Measurements from ENCODE around the gene ADAMTS10.

The ADAMTS10 gene

GRCh38 chr19:8552810-8553209 is 57.7 kb downstream of the ADAMTS10 start:
- DNase-seq = no peak

- no peak for DNase-seq
These were observed 60.4 kb downstream of the ADAMTS10 start for GRCh38 chr19:8550070-8550469.

- DNase-seq = no peak
These were observed 64.8 kb downstream of the ADAMTS10 start for GRCh38 chr19:8545743-8546142.

GRCh38 chr19:8544168-8544567 is 66.3 kb downstream of the ADAMTS10 start:
- DNase-seq = no peak

DNA sequence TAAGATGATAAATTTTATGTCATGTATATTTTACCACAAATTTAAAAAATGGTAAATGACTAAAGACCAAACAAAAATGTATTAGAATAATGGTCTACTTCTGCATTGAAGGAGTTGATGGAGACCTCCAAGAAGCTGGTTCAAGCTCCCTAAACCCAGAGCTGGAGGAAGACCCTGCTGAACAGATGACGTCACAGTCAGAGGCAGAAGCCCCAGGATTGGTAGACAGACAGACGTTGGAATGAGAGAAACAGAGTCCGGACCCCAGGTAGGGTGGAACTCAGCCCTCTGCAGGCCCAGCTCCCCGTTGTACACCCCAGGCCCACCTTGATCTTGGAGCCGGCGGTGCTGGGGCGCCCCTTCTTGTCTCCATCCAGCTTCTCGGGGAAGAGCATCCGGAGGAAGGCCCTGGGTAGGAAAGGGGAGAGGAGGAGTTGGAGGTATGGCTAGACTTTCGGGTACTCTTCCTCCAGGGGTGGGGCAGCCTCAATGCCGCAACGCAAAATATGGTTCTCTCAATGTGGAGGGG is 70.8 kb downstream of the ADAMTS10 start:
- no peak for DNase-seq

DNA sequence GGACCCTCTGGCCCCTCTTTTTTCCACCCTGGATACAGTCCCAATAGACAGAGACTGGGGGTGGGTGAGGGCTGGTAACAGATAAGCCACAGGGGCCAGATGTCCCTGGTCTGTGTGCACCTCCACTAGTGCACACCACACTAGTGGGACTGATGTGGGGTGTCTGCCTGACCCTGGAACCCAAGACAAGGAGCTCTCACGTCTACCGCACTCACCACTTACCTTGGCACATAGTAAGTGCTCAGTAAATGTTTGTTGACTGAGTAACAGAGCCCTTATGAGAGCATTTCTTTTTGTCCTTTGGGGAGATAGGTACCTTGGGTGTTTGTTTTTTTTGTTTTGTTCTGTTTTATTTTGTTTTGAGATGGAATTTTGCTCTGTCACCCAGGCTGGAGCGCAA is 73.4 kb downstream of the ADAMTS10 start:
- no peak for DNase-seq

DNA sequence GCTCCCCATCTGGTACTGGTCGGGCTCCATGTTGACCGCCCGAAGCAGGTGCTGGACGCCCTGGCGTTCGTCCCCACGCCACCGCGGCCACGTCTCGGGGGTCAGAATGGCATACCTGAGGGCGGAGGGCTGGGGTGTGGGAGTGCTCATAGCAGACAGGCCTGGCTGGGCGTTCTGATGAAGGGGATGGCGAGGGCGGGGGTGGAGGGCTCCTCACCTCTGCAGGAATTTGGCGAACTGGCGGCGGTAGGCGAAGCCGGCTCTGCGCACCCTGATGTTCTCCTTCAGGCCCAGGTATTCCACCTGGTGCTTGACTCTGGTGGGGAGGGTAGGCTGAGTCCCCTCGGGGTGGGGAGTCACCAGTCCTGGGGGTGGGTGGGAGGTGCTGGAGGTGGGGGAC is 74.2 kb downstream of the ADAMTS10 start:
- no peak for DNase-seq

- DNase-seq = no peak
These were observed 78.3 kb downstream of the ADAMTS10 start for GRCh38 chr19:8532225-8532624.

DNA sequence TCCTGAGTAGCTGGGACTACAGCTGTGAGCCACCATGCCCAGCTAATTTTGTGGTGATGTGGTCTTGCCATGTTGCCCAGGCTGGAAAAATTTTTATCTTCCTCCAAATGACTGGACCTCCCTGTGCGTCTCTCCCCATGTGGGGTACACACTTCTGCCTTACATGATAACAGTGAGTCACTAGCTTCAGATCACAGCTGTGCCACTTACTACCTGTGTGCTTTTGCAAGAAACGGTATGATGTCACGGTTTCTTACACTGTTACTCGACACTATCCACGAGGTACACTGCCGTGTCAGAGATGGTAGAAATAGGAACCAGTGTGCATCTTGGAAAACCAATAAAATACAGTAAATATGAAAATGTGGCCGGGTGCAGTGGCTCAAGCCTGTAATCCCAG is 79.0 kb downstream of the ADAMTS10 start:
- DNase-seq = no peak

All from NCI-H1417 treated with DMSO at 0.1 percent for 48 hours (cell line).